ENCODE data around the gene UNC45A.
A peak's percentile ranks its signal among the peaks of the same experiment; 100 is the strongest.
"Not testable (repeated sequence)": the region's sequence is repeated elsewhere in the genome, so short reads cannot be mapped to it uniquely, and the experiment has no call there.

UNC45A gene

DNA sequence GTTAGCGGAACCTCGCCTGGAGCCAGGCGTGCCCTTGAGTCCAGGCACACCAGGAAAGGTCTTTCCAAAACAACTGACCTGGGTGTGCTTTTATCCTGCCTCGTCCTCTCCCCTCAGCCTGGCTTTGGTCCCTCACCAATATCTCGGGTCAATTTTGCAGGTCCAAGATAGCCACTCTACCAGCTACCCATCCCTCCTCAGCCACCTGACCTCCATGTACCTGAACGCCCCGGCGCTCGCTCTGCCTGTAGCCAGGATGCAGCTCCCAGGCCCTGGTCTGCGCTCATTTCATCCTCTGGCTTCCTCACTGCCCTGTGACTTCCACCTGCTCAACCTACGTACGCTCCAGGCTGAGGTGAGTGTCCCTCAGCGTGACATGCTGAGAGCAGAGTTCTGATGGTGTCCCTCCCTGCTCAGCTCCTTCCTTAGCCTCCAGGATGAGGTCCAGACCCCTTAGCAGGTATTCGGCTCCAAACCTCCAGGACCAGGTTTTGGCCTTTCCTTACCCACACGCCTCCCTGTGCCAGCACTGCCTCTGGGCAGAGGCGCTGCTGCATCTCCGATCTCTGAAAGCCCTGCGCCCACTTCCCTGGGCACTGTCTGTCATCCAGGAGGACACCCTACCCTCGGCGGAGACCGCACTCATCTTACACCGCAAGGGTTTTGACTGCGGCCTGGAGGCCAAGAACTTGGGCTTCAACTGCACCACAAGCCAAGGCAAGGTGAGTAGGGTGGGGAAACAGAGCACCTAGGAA is 16.9 kb upstream of the UNC45A start:
- no peak for DNase-seq (ENCODE audit: low read depth)

GRCh38 chr15:90918835-90919234 is 16.2 kb upstream of the UNC45A start:
- DNase-seq (ENCODE audit: low read depth): no peak

DNA sequence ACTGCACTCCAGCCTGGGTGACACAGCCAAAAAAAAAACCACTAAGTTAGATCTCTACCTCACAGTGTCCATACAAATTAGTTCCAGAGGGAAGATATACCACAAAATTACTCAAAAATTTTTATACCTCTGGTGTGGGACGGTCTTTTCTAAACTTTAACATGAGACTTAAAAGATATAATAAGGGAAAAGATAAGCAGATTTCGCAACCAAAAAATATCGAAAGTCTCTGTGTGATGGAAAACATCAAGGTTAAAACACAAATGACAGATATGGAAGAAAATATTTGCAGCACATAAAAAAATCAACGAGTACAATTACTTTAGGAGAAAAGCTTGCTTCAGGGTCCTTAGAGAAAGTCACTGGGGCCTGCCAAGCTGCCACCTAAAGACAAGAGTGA is 13.2 kb upstream of the UNC45A start:
- DNase-seq (ENCODE audit: low read depth): no peak

GRCh38 chr15:90922712-90923322 is 12.3 kb upstream of the UNC45A start:
- DNase-seq (ENCODE audit: low read depth): not testable (repeated sequence)

GRCh38 chr15:90924375-90924774 is 10.7 kb upstream of the UNC45A start:
- no peak for DNase-seq (ENCODE audit: low read depth)

DNA sequence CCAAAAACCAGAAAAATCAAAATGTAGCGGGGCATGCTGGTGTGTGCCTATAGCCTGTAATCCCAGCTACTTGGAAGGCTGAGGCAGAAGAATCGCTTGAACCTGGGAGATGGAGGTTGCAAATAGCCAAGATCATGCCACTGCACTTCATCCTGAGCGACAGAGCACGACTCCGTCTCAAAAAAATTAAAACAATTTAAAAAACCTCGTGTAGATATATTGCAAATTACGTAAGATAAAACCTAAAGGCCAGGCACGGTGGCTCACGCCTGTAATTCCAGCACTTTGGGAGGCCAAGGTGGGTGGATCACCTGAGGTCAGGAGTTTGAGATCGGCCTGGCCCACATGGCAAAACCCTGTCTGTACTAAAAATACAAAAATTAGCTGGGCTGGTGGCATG is 8.3 kb upstream of the UNC45A start:
- not testable (repeated sequence) for DNase-seq (ENCODE audit: low read depth)

DNA sequence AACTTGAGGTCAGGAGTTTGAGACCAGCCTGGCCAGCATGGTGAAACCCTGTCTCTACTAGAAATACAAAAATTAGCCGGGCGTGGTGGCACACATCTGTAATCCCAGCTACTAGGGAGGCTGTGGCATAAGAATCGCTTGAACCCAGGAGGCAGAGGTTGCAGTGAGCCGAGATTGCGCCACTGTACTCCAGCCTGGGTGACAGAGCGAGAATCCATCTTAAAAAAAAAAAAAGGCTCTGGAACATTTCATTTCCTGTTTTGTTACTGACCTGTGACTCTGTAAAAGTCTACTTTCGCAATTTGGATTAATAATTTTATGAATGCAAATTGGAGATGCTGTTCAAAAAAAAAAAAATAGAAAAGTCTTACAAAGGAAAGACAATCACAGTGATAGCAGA is 7.0 kb upstream of the UNC45A start:
- not testable (repeated sequence) for DNase-seq (ENCODE audit: low read depth)

DNA sequence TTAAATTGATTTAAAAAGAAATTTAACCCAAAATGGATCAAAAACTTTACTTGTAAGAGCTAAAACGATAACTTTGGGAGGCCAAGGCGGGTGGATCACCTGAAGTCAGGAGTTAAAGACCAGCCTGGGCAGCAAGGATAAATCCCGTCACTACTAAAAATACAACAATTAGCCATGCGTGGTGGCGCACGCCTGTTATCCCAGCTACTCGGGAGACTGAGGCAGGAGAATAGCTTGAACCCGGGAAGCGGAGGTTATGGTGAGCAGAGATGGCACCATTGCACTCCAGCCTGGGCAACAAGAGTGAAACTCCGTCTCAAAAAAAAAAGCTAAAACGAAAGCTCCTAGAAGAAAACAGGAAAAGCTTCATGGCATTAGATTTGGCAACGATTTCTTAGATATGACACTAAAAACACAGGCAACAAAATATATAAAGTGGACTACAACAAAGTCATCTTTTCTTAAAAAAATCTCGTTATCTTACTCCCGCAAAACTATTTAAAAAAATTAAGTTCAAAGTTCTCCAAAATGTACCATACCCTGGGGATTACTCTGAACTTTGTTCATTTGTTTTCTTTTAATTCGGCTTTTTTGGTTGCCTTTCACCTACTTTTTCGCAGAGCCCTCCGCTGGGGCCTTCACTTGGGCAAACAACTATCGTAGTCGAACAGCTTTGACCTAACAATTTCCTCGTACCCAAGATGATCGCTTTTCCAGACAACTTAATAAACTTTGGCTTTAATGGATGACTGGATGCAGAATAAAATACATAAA is 5.7 kb upstream of the UNC45A start:
- no peak for DNase-seq (ENCODE audit: low read depth)

DNA sequence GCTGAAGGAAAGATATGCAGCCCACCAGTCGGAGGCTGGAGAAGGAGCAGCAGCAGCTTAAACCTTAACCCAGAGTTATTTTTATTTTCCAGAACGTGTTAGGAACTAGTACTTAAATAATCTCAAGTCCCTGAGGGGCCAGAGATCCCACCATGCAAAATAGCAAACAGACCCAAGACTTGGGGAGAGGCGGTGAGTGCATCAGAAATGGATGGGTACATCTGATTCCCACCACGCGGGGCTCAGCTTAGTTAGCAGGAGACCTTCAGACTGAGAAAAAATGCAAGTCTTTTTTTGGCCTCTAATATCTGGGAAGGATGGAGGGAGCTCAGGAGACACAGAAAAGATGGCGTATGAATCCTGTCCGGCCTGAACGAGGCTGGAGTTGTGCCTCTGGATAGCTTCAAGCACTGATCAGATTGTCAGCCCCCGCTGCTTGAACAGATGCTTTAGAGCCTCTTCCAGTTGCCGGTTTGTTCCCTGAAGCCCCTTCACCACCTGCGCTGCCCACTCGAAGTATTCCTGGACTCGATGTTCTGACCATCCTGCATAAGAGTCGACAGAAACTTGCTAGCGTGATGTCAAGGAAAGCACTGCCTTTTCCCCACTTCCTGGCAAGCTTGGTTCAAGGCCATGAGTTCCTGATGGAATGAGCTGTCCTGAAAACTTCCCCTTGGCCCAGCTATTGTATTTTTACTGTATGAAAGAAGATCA is 4.1 kb upstream of the UNC45A start:
- DNase-seq (ENCODE audit: low read depth): peak; percentile 16

DNA sequence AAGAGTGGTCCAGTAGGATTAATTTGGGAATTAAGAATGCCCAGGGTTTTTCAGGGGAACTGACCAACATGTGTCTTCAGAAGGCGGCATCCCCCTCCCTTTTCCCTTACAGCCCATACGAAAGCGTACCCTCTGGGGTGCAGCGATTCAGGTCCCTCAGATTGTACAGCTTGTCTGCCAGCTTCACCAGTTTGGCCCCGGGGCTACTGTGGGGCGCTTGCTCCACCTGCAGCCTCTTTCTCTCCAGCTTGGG is 3.6 kb upstream of the UNC45A start:
- no peak for DNase-seq (ENCODE audit: low read depth)

- DNase-seq (ENCODE audit: low read depth): peak; percentile 83
These were observed 3.0 kb upstream of the UNC45A start, which contains the start of gene HDDC3 for GRCh38 chr15:90931828-90932659. TSS of gene HDDC3 (minus strand) at chr15:90932549. CDS start at chr15:90932540, 9 bp downstream.

GRCh38 chr15:90932660-90932991 is 2.5 kb upstream of the UNC45A start:
- DNase-seq (ENCODE audit: low read depth): no peak

DNA sequence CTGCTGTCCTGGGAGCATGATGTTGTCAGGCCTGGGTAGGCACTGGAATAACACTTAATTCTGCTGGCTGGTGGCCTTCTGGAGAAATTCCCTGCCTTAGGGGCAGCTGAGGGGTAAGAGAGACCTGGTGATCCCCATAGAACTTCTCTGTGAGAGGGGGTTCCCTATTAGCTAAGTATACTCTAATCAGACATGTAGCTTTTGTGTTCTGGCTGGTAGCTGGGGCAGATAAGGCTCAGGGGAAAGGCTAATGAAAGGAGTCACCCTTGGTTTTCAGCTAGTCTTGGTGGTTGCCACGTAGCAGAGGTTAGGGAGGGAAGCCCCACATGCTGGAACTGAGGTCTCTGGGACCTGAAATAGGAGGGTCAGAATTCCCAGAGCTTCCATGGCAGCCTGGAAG is 1.8 kb upstream of the UNC45A start:
- DNase-seq (ENCODE audit: low read depth): no peak

DNA sequence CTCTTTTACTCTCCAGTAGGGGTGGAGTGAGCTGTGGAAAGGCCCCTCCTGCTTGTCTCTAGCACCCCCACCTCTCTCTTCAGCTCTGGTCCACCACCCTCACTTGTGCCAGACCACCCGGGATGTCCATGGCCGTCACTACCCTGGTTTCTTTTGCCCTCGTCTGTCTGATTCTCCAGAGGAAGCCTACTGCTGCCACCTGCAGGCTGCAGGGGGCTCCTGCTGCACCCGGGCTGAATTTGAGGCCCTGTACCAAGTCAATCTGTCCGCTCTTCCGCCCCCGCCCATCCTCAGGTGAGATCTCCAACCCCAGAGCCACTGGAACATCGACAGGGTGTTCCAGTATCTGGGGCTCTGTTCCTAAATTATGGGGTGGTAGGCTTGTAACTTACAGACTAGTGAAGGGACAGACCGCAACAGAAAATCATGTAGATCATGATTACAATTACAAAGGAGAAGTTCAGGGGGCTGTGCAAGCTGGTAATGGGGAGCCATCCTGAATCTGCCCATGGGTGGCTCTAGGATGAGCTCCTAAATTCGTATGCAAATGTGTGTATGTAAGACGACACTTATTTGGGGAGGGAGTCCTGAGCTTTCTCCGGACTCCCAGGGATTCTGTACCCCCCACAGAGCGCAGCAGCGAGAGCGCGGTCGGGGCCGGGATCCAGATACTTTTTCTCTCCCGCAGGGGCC is 683 bp upstream of the UNC45A start:
- DNase-seq (ENCODE audit: low read depth): peak; percentile 82

- DNase-seq (ENCODE audit: low read depth): no peak
These were observed 1.7 kb downstream of the UNC45A start for GRCh38 chr15:90936823-90937222.

- DNase-seq (ENCODE audit: low read depth): no peak
These were observed 3.2 kb downstream of the UNC45A start for GRCh38 chr15:90938261-90938660.

GRCh38 chr15:90939756-90940155 is 4.7 kb downstream of the UNC45A start:
- DNase-seq (ENCODE audit: low read depth): no peak

DNA sequence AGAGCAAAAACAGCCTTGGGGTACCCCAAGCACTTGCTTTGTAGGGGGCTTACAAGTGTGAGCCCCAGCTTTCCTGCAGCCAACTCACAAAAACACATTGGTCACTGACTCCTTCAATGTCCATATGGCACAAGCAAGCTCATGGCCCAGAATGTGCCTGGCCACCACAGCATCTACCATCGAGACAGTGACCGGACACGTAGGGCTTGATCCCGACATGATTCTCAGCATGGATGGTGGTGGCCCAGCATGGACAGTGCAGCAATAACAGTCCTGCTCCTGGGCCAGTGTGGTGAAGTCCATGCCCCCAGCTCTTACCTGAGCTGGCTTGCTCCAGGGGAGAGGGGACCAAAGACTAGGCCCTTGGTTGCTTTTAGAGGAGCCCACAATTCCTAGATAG is 6.0 kb downstream of the UNC45A start:
- no peak for DNase-seq (ENCODE audit: low read depth)

GRCh38 chr15:90942354-90943120 is 7.5 kb downstream of the UNC45A start:
- DNase-seq (ENCODE audit: low read depth): no peak

- DNase-seq (ENCODE audit: low read depth): no peak
These were observed 10.0 kb downstream of the UNC45A start for GRCh38 chr15:90945091-90945490.
